Endothelial cell of umbilical vein (primary cell): ENCODE measurements around the gene CARD10. TPM values are rescaled to one million over a fixed set of nuclear protein-coding genes. Genes with fewer than 3 reads are reported as not detected.

Experiments
- BruUV-seq: library from RNA; stranded (reverse); fragments of 400-500 nt; replicated peaks from 2 replicates; lab custom pipeline; 2021; lab: Mats Ljungman, UMichigan
- CTCF ChIA-PET: fragments of 300-600, 350-600 bp; sonication (Branson Sonifier 250); formaldehyde crosslinking; loops from one replicate; lab custom pipeline; 2021; ENCODE audit warnings: antibody characterized with exemption, inconsistent platforms; lab: Charles Lee
- POLR2A ChIA-PET: fragments of 300-600, 350-600 bp; sonication (Branson Sonifier 250); formaldehyde crosslinking; loops from one replicate; lab custom pipeline; 2021; ENCODE audit warnings: antibody characterized with exemption, inconsistent platforms; lab: Charles Lee
- DNase-seq: peaks from one replicate; pipeline ENCODE4 v3.0.0-alpha.2; 2011; ENCODE audit warnings: low read depth, low spot score
- FAIRE-seq: peaks from 2 replicates; lab custom pipeline; 2011; peaks lifted over from hg19 to GRCh38; lab: Jason Lieb, UNC
- H2AFZ ChIP-seq: 2 replicates; pipeline ENCODE4 v1.6.0; 2012; ENCODE audit warnings: low read depth, low read length, control low read depth, inconsistent platforms
- H3K27ac ChIP-seq: 2 replicates; pipeline ENCODE4 v1.5.1; 2011; ENCODE audit warnings: low read depth, mild to moderate bottlenecking, control low read depth, low read length, moderate library complexity; ENCODE audit not compliant: insufficient read depth
- H3K27me3 ChIP-seq, 2 experiments: 2 replicates each; pipeline versions ENCODE4 v1.6.0 to v1.6.1; 2011; ENCODE audit warnings: low read length in 2 of 2, mixed read lengths in 1 of 2; ENCODE audit not compliant: control insufficient read depth in 2 of 2, insufficient read depth in 2 of 2
- H3K36me3 ChIP-seq, 2 experiments: 2 replicates in 1 of 2; 3 replicates in 1 of 2; pipeline ENCODE4 v1.5.1; 2011; ENCODE audit warnings: low read length in 2 of 2, mild to moderate bottlenecking in 1 of 2, moderate library complexity in 1 of 2; ENCODE audit not compliant: control insufficient read depth in 2 of 2, insufficient read depth in 2 of 2; ENCODE audit errors: extremely low read depth in 1 of 2
- H3K4me1 ChIP-seq: 3 replicates; pipeline ENCODE4 v1.5.1; 2011; ENCODE audit warnings: mild to moderate bottlenecking, low read length; ENCODE audit not compliant: control insufficient read depth, insufficient read depth; ENCODE audit errors: extremely low read depth
- H3K4me2 ChIP-seq: 2 replicates; pipeline ENCODE4 v1.6.1; 2011; ENCODE audit warnings: low read length, control low read depth, mixed read lengths; ENCODE audit not compliant: insufficient read depth
- H3K4me3 ChIP-seq, 3 experiments: fragments of 200-600 bp in 1 of 3; sonication (generic), shearing (Covaris generic) in 1 of 3; replicated peaks in 1 of 3; 2 replicates each; pipeline ENCODE4 v1.5.1; 2011 to 2016; ENCODE audit warnings: control low read depth in 3 of 3, low read length in 3 of 3, mild to moderate bottlenecking in 2 of 3, inconsistent platforms in 1 of 3, low read depth in 1 of 3, moderate library complexity in 1 of 3; ENCODE audit not compliant: insufficient read depth in 1 of 3
- H3K79me2 ChIP-seq: 2 replicates; pipeline ENCODE4 v1.6.0; 2012; ENCODE audit warnings: low read length, inconsistent platforms; ENCODE audit not compliant: control insufficient read depth, insufficient read depth
- H3K9ac ChIP-seq: replicated peaks from 2 replicates; pipeline ENCODE3; 2011; ENCODE audit warnings: low read length, control low read depth; ENCODE audit not compliant: insufficient read depth; ENCODE audit errors: extremely low read depth
- H3K9me1 ChIP-seq: replicated peaks from 3 replicates; pipeline ENCODE4 v1.6.0; 2011; ENCODE audit warnings: mild to moderate bottlenecking, low read length; ENCODE audit not compliant: control insufficient read depth, insufficient read depth; ENCODE audit errors: extremely low read depth
- H3K9me3 ChIP-seq: replicated peaks from 2 replicates; pipeline ENCODE4 v1.5.1; 2012; ENCODE audit warnings: low read length, inconsistent platforms; ENCODE audit not compliant: control insufficient read depth, insufficient read depth
- H4K20me1 ChIP-seq: replicated peaks from 2 replicates; pipeline ENCODE3; 2011; ENCODE audit warnings: mild to moderate bottlenecking, low read length; ENCODE audit not compliant: control insufficient read depth, insufficient read depth; ENCODE audit errors: extremely low read depth
- CTCF ChIP-seq, 2 donors: IDR thresholded peaks; 1 replicate in 1 of 2; 2 replicates in 1 of 2; pipeline ENCODE4 v1.5.1; 2011; ENCODE audit warnings: low read length in 2 of 2, mild to moderate bottlenecking in 2 of 2, moderate library complexity in 2 of 2, control low read depth in 1 of 2, inconsistent platforms in 1 of 2, low read depth in 1 of 2; ENCODE audit not compliant: insufficient read depth in 1 of 2; ENCODE audit errors: extremely low read depth in 1 of 2
- EZH2 ChIP-seq: IDR thresholded peaks from 2 replicates; pipeline ENCODE4 v1.6.1; 2012; ENCODE audit warnings: borderline replicate concordance, low read depth, mild to moderate bottlenecking, moderate library complexity, low read length, inconsistent platforms; ENCODE audit not compliant: severe bottlenecking
- FOS ChIP-seq: IDR thresholded peaks from 2 replicates; pipeline ENCODE4 v1.6.1; 2011; ENCODE audit warnings: mild to moderate bottlenecking, low read length, moderate library complexity, borderline replicate concordance; ENCODE audit not compliant: insufficient read depth
- GATA2 ChIP-seq: IDR thresholded peaks from 2 replicates; pipeline ENCODE4 v1.7.0; 2011; ENCODE audit warnings: low read depth, mild to moderate bottlenecking, moderate library complexity, mixed read lengths, low read length; ENCODE audit not compliant: insufficient read length, insufficient read depth
- JUN ChIP-seq: IDR thresholded peaks from 2 replicates; pipeline ENCODE4 v1.6.1; 2011; ENCODE audit warnings: borderline replicate concordance, low read depth; ENCODE audit not compliant: insufficient read length, insufficient read depth
- MAX ChIP-seq: IDR thresholded peaks from 2 replicates; pipeline ENCODE4 v1.6.1; 2011; ENCODE audit not compliant: insufficient read depth, insufficient read length
- MYC ChIP-seq: IDR thresholded peaks from one replicate; pipeline ENCODE4 v1.6.1; 2011; ENCODE audit warnings: mild to moderate bottlenecking, low read depth, low read length
- POLR2A ChIP-seq: IDR thresholded peaks from 2 replicates; pipeline ENCODE4 v1.6.1; 2012; ENCODE audit warnings: low read depth, mild to moderate bottlenecking, control low read depth, low read length
- POLR2AphosphoS5 ChIP-seq: IDR thresholded peaks from 2 replicates; pipeline ENCODE4 v1.6.1; 2012; ENCODE audit warnings: low read depth, mild to moderate bottlenecking, control low read depth, low read length, moderate library complexity; ENCODE audit not compliant: insufficient read depth
- dilution Hi-C: fragments of 300-500 bp; cut with MboI; formaldehyde crosslinking; loops from one replicate; pipeline ENCODE4 v1.15.0; 2019; ENCODE audit warnings: low sequenced_read_pairs; ENCODE audit not compliant: extremely low pct_ligation_motif_present
- intact Hi-C: fragments of 100-400 bp; cut with micrococcal nuclease; formaldehyde crosslinking; loops from one replicate; pipeline ENCODE4 v1.10.0; 2022
- polyA plus RNA-seq, 4 experiments: library from polyadenylated mRNA; depleted of rRNA in 3 of 4; stranded (reverse) in 3 of 4; unstranded in 1 of 4; fragments of >200 nt; gene quantifications; 2 replicates each; pipeline versions ENCODE4 v1.2.1 to v1.2.3, GENCODE V29; 2011 to 2012; ENCODE audit warnings: missing spikeins in 1 of 4
- total RNA-seq: library from RNA; stranded (reverse); gene quantifications from 2 replicates; pipeline ENCODE4 v1.2.3, GENCODE V29; 2021

CARD10 gene
- total and polyA plus RNA-seq, 2 donors (not counting 3 experiments of a cell fraction or from before 2014, with no cell fraction given): 36.1 to 39.5 TPM

GRCh38 chr22:37507731-37508130 lies 11.5 kb downstream of the CARD10 start:
- Histone ChIP-seq H3K27ac (no peak overlapping the region), H3K4me3 (no peak overlapping the region), H3K27me3 (no peaks in the 10 kb centered on the region), H3K9me3 (no peaks in the 10 kb centered on the region), H3K9me1 (no peaks in the 10 kb centered on the region), H3K79me2 (peaks cover 8% of the 10 kb centered on the region), H3K9ac (no peak overlapping the region), H2AFZ (no peak overlapping the region), H3K4me1 (peaks cover 32% of the 10 kb centered on the region), H4K20me1 (no peaks in the 10 kb centered on the region), H3K4me2 (no peak overlapping the region), H3K36me3 (peaks cover 2 to 29% of the 10 kb centered on the region in 2 experiments)
- TF ChIP-seq MYC (no peak), MAX (no peak), EZH2 (no peak), POLR2AphosphoS5 (no peak), CTCF (IDR thresholded peaks at IDR 0.05; ENCODE audit: extremely low read depth in 1 of 2, insufficient read depth in 1 of 2, low read depth in 1 of 2, low read length in 2 of 2) (no peak), JUN (no peak), GATA2 (no peak), FOS (no peak), POLR2A (no peak)
- dilution Hi-C loops (no loop called here), intact Hi-C loops (no loop called here)
- BruUV-seq: no TSS peak
- CTCF ChIA-PET: interaction anchor here (1.1 kb wide), 1 partner anchor 35 kb away, joined by 3 read pairs; no protein-coding TSS in a partner anchor
- POLR2A ChIA-PET: no interaction called here
- FAIRE-seq (no peak), DNase-seq (no peak)
